Measurements from ENCODE around the gene JAML. TPM values are rescaled to one million over a fixed set of nuclear protein-coding genes. Genes with fewer than 3 reads are reported as not detected.

JAML gene
- total and polyA plus RNA-seq, 2 of the 4 experiments (the other 2 are of a cell fraction) = not detected

DNA sequence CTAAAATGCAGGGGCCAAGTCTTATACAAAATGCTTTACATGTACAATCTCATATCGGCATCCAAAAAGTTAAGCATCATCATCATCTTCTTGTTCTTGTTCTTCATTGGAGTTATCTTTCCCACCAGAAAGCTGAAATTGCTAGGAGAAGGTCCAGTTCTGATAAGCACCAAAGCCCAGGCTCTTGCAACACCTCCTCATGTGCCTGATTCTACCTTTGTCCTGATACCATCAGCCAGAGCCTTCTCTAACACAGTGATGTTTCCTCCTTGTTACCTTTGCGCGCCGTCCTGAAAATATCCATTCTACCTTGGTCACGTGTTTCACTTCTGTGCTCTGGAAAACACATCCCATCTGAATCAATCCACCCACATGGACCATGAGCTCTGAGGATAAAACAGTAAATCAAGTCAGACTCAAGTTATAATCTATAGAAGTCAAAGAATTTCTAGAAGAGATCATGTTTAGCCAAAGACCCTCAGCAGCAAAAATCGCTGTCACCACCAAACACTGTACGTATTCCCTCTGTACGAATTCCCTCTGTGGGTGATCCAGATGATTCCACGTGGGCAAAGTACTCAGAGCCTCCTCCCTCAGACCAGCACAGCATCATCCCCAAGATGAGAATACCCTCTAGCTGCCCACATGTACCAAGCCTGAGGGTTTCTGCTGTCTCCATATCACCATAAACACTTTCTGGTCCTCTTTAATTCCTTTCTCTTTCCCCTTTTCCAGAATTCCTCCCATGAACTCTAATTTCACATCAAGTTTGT, 19.0 kb downstream of the JAML start:
- no peaks in the 10 kb centered on the region for H3K9me1 ChIP-seq (ENCODE audit: insufficient read depth, low read length)
- H3K79me1 ChIP-seq (ENCODE audit: low read depth in 1 of 2, low read length in 2 of 2) = no peaks in the 10 kb centered on the region
- H3K9me3 ChIP-seq (ENCODE audit: control insufficient read depth, insufficient read depth, low read length) = no peaks in the 10 kb centered on the region
- 64% methylated on average over 5 of the region's 9 CpGs; no CpG with 5 or more reads in 1 of the 2 experiments for WGBS, 2 experiments (ENCODE audit: extremely low coverage in 2 of 2, insufficient read length in 1 of 2)
- H3K4me3 ChIP-seq (ENCODE audit: insufficient read depth, low read depth, low read length) = no peak overlapping the region
- ChIA-PET CTCF (no interaction called here), POLR2A (ENCODE audit: unreplicated experiment) (no interaction called here)
- no peak overlapping the region for H3K56ac ChIP-seq (ENCODE audit: extremely low read depth, insufficient read depth, low read length)
- no peak overlapping the region for H2BK20ac ChIP-seq (ENCODE audit: low read depth, low read length)
- H2AFZ ChIP-seq (replicated peaks; ENCODE audit: low read length, poor library complexity) = no peak overlapping the region
- no peak overlapping the region for H2BK15ac ChIP-seq (ENCODE audit: low read depth, low read length)
- H3K23ac ChIP-seq (ENCODE audit: low read depth, low read length) = no peak overlapping the region
- in situ Hi-C loops (cut with MboI; ENCODE audit: low sequenced_read_pairs) = no loop called here
- H3K27ac ChIP-seq (ENCODE audit: insufficient read depth, low read length) = no peak overlapping the region
- no peak overlapping the region for H2BK120ac ChIP-seq (ENCODE audit: low read depth, low read length)
- H4K5ac ChIP-seq (ENCODE audit: low read depth, low read length) = no peak overlapping the region
- H4K8ac ChIP-seq (ENCODE audit: low read depth in 2 of 2, low read length in 2 of 2) = no peak overlapping the region
- no peaks in the 10 kb centered on the region for H3K4me1 ChIP-seq (ENCODE audit: control insufficient read depth, insufficient read depth, low read length)
- no peak overlapping the region for H3K9ac ChIP-seq (ENCODE audit: low read depth, low read length)
- H3K14ac ChIP-seq (replicated peaks; ENCODE audit: low read depth, low read length) = no peak overlapping the region
- no peak overlapping the region for H4K91ac ChIP-seq (ENCODE audit: insufficient read depth, low read depth, low read length)
- no peak overlapping the region for H2BK5ac ChIP-seq (ENCODE audit: low read depth, low read length, poor library complexity, severe bottlenecking)
- H3K4ac ChIP-seq (ENCODE audit: low read depth, low read length) = no peak overlapping the region
- dilution Hi-C loops (cut with HindIII; ENCODE audit: low sequenced_read_pairs, unreplicated experiment) = no loop called here
- DNase-seq (no peak), ATAC-seq (ENCODE audit: low read depth) (no peak)
- TF ChIP-seq POLR2A (IDR thresholded peaks at IDR 0.05; ENCODE audit: low read depth, low read length) = no peak
- TF ChIP-seq NFE2L2 (IDR thresholded peaks at IDR 0.05; ENCODE audit: low read depth, low read length) = no peak
- no peak for TF ChIP-seq MXI1 (IDR thresholded peaks at IDR 0.05; ENCODE audit: borderline replicate concordance, low read depth, low read length)
- no peak for TF ChIP-seq SMC3 (IDR thresholded peaks at IDR 0.05; ENCODE audit: low read depth, low read length)
- TF ChIP-seq, protein P1, sequence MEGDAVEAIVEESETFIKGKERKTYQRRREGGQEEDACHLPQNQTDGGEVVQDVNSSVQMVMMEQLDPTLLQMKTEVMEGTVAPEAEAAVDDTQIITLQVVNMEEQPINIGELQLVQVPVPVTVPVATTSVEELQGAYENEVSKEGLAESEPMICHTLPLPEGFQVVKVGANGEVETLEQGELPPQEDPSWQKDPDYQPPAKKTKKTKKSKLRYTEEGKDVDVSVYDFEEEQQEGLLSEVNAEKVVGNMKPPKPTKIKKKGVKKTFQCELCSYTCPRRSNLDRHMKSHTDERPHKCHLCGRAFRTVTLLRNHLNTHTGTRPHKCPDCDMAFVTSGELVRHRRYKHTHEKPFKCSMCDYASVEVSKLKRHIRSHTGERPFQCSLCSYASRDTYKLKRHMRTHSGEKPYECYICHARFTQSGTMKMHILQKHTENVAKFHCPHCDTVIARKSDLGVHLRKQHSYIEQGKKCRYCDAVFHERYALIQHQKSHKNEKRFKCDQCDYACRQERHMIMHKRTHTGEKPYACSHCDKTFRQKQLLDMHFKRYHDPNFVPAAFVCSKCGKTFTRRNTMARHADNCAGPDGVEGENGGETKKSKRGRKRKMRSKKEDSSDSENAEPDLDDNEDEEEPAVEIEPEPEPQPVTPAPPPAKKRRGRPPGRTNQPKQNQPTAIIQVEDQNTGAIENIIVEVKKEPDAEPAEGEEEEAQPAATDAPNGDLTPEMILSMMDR (conservative IDR thresholded peaks at IDR 0.05; ENCODE audit: low read depth, low read length) = no peak
- TF ChIP-seq CEBPB (IDR thresholded peaks at IDR 0.05; ENCODE audit: low read depth, low read length) = no peak
- no peak for TF ChIP-seq RFX5 (IDR thresholded peaks at IDR 0.05; ENCODE audit: low read depth, low read length)
- TF ChIP-seq RCOR1 (IDR thresholded peaks at IDR 0.05; ENCODE audit: insufficient replicate concordance, low read length) = no peak
- TF ChIP-seq CHD1 (IDR thresholded peaks at IDR 0.05; ENCODE audit: low read depth, low read length) = no peak
- TF ChIP-seq RAD21 (IDR thresholded peaks at IDR 0.05; ENCODE audit: low read length) = no peak
- H2AK5ac ChIP-seq (ENCODE audit: low read depth, low read length) = no peak overlapping the region
- H3K27me3 ChIP-seq (ENCODE audit: control insufficient read depth, insufficient read depth, low read length) = peaks cover 18% of the 10 kb centered on the region
- no peaks in the 10 kb centered on the region for H3K36me3 ChIP-seq (ENCODE audit: control insufficient read depth, insufficient read depth, low read length)
- no peak overlapping the region for H3K18ac ChIP-seq (ENCODE audit: low read depth, low read length)
- H2AK9ac ChIP-seq (replicated peaks; ENCODE audit: low read depth, low read length, poor library complexity) = no peak overlapping the region
- no peak overlapping the region for H3K4me2 ChIP-seq (ENCODE audit: low read depth, low read length)
- intact Hi-C loops (cut with micrococcal nuclease) = no loop called here
- no peaks in the 10 kb centered on the region for H4K20me1 ChIP-seq (ENCODE audit: insufficient read depth, low read length)
- no TSS peak for BruUV-seq (replicated peaks)
